ENCODE measurements around the gene PRM1. TPM values are rescaled to one million over a fixed set of nuclear protein-coding genes. Genes with fewer than 3 reads are reported as not detected.
A peak's percentile ranks its signal among the peaks of the same experiment; 100 is the strongest.

Gene PRM1
- total and polyA plus RNA-seq, 11 donors = not detected

DNA sequence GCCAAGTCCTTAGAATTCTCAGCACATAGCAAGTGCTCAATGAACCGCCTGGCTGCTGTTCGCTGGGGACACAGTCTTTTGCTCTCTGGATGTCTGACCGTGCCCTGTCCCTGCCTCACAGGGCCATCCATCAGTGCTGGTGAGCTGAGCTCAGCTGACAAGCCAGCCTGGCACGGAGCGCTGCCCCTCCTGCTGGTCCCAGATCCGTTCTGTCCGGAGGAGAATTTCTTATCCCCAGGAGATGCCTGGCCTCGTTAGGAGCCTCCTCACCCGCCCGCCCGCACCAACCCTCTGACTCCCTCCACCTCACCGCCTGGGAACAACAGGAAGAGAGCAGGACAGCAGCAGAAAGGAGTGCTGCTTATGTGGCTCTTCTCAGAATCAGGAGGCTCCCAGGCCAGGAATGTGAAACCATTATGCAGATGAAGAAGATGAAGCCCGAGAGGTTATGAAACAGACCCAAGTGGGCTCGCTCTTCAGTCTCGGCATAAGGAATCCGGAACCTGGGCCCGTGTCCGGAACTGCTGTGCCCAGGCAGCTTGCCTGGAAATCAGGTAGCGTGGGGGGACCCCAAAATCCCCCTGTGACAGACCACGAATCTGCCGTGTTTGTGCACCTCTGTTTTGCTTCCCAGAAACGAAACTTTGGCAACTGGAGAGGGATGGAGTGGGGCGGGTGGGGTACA lies 35.3 kb upstream of the PRM1 start:
- H3K27me3 ChIP-seq = no peaks in the 10 kb centered on the region
- no peak overlapping the region for H3K27ac ChIP-seq
- H3K36me3 ChIP-seq = no peaks in the 10 kb centered on the region
- 71 to 76% (median 74%) methylated on average over 22 to 23 of the region's 23 CpGs for WGBS, 4 donors
- H3K4me3 ChIP-seq = no peak overlapping the region
- ATAC-seq = no peak
- H3K9me3 ChIP-seq = no peaks in the 10 kb centered on the region
- no peak for TF ChIP-seq POLR2A (IDR thresholded peaks at IDR 0.05)
- TF ChIP-seq, protein P1, sequence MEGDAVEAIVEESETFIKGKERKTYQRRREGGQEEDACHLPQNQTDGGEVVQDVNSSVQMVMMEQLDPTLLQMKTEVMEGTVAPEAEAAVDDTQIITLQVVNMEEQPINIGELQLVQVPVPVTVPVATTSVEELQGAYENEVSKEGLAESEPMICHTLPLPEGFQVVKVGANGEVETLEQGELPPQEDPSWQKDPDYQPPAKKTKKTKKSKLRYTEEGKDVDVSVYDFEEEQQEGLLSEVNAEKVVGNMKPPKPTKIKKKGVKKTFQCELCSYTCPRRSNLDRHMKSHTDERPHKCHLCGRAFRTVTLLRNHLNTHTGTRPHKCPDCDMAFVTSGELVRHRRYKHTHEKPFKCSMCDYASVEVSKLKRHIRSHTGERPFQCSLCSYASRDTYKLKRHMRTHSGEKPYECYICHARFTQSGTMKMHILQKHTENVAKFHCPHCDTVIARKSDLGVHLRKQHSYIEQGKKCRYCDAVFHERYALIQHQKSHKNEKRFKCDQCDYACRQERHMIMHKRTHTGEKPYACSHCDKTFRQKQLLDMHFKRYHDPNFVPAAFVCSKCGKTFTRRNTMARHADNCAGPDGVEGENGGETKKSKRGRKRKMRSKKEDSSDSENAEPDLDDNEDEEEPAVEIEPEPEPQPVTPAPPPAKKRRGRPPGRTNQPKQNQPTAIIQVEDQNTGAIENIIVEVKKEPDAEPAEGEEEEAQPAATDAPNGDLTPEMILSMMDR (IDR thresholded peaks at IDR 0.05) = no peak
- intact Hi-C loops (cut with DNase I) = no loop called here
- peaks cover 0 to 22% (median 0%) of the 10 kb centered on the region in 12 donors for H3K4me1 ChIP-seq
- DNase-seq = no peak

DNA sequence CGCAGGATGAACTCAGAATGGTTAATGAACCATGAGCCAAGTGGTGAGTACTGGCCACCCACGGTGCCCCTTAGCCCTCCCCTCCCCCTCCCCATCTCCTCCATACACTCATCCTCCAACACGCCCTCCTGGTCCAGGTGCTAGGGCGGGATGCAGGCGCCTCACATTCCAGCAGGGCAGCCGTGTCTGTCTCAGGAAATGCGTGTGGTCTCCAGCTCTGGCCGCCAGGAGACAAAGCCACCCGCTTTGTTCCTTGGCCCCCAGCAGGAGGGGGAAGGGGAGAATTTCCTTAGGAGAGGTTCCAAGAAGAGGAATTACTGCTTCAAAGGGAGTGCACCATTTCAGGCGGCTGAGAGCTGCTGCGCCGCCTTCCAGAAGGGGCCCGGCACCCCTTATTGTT lies 34.4 kb upstream of the PRM1 start:
- TF ChIP-seq, protein P1 (IDR thresholded peaks at IDR 0.05) = no peak
- no peak for TF ChIP-seq POLR2A (IDR thresholded peaks at IDR 0.05)
- intact Hi-C loops (cut with DNase I) = no loop called here

DNA sequence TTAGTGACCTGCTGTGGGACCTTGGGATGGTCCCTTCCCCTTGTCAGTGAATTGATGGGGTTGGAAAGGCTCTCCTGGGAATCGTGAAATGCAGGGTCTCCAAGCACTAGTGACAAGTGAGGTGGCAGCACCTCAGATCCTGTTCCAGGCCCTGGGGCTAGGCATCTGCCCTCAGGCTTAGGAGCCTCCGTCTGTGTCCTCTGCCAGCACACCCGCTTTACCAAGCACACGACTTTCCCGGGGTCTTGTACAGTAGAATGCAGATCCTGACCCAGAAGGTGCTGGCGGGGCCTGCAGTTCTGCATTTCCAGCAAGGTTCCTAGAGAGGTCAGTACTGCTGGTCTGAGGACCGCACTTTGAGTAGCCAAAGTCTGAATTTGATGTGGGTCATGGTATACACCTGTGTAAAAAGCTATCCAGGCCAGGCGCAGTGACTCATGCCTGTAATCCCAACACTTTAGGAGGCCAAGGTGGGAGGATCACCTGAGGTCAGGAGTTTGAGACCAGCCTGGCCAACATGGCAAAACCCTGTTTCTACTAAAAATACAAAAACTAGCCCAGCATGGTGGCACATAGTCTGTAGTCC lies 33.3 kb upstream of the PRM1 start:
- TF ChIP-seq, protein P1 (IDR thresholded peaks at IDR 0.05) = no peak
- no peak for TF ChIP-seq POLR2A (IDR thresholded peaks at IDR 0.05)
- Histone ChIP-seq H3K27me3 (no peaks in the 10 kb centered on the region), H3K9me3 (no peaks in the 10 kb centered on the region), H3K4me3 (no peak overlapping the region), H3K36me3 (no peaks in the 10 kb centered on the region), H3K4me1 (peaks cover 0 to 40% (median 0%) of the 10 kb centered on the region in 12 donors), H3K27ac (no peak overlapping the region)
- ATAC-seq (no peak), DNase-seq (no peak)
- intact Hi-C loops (cut with DNase I) = no loop called here
- WGBS, 4 donors = 94 to 96% (median 96%) methylated on average over 7 to 8 of the region's 8 CpGs

More for the DNA sequence above, 34.4 kb upstream of the PRM1 start:
- Histone ChIP-seq H3K4me3 (no peak overlapping the region), H3K9me3 (no peaks in the 10 kb centered on the region), H3K4me1 (peaks cover 0 to 30% (median 0%) of the 10 kb centered on the region in 12 donors), H3K27me3 (no peaks in the 10 kb centered on the region), H3K36me3 (no peaks in the 10 kb centered on the region), H3K27ac (no peak overlapping the region)
- no peak for DNase-seq
- peak in 1 of 4 donors; percentile 16 for ATAC-seq
- 43 to 60% (median 54%) methylated on average over 10 to 13 of the region's 13 CpGs for WGBS, 4 donors

DNA sequence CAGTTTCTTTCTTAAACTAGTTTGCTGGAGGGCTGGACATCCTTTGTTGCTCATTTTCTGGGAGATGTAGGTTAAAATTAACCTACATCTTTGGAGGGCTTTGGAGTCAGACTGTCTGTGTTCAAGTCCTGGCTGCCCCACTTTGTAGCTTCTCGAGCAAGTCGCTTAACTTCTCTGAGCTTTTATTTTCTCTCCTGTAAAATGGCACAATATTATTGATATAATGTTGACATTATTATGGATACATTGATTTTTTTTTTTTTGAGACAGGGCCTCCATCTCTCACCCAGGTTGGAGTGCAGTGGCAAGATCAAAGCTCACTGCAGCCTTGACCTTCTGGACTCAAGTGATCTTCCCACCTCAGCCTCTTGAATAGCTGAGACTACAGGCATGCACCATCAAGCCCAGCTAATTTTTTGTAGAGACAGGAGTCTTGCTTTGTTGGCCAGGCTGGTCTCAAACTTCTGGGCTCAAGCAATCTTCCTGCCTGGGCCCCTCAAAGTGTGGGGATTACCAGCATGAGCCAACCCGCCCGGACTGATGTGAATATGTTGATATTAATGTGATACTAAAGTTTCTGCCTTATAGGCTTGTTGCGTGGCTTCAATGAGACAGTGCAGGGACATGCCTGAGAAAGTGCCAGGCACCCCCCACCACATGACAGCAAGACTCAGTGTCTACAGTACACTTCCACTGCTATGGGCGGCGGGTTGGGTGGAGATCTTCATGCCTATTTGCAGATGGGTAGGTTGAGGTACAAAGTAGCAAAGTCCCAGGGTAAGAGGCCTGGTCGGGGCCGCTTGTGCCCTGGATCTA lies 32.6 kb upstream of the PRM1 start:
- H3K9me3 ChIP-seq = no peaks in the 10 kb centered on the region
- no peak for TF ChIP-seq POLR2A (IDR thresholded peaks at IDR 0.05)
- TF ChIP-seq, protein P1 (IDR thresholded peaks at IDR 0.05) = no peak
- WGBS, 4 donors = 95 to 97% (median 96%) methylated on average over 8 to 9 of the region's 9 CpGs
- no peak for DNase-seq
- H3K27me3 ChIP-seq = no peaks in the 10 kb centered on the region
- H3K36me3 ChIP-seq = no peaks in the 10 kb centered on the region
- no peak overlapping the region for H3K27ac ChIP-seq
- H3K4me3 ChIP-seq = no peak overlapping the region
- peaks cover 0 to 45% (median 0%) of the 10 kb centered on the region in 12 donors for H3K4me1 ChIP-seq
- ATAC-seq = no peak
- intact Hi-C loops (cut with DNase I) = no loop called here
